Measurements from ENCODE around the gene LMO4. TPM values are rescaled to one million over a fixed set of nuclear protein-coding genes. Genes with fewer than 3 reads are reported as not detected.

Gene LMO4
- total and polyA plus RNA-seq, 10 of the 15 experiments (the other 5 are each of a cell fraction or from before 2014, with no cell fraction given), result 3.8 to 76.6 (median 20.7) TPM

- no peak for TF ChIP-seq IKZF1 (conservative IDR thresholded peaks at IDR 0.05)
Measured at GRCh38 chr1:87392248-87393192, 63.8 kb downstream of the LMO4 start (continued).

- in situ Hi-C loops (cut with MboI) (no loop called here), intact Hi-C loops (cut with micrococcal nuclease; ENCODE audit: unreplicated experiment) (no loop called here)
- CTCF ChIA-PET, result no interaction called here
- Histone ChIP-seq H4K20me1 (ENCODE audit: control insufficient read depth, insufficient read depth) (no peaks in the 10 kb centered on the region), H3K27me3 (replicated peaks in 1 of 2; ENCODE audit: control insufficient read depth in 2 of 2, insufficient read depth in 2 of 2, low read length in 1 of 2) (no peaks in the 10 kb centered on the region), H3K4me2 (ENCODE audit: control insufficient read depth, insufficient read depth) (peak overlapping the region; percentile 51), H3K36me3 (ENCODE audit: control insufficient read depth in 2 of 2, insufficient read depth in 2 of 2, low read length in 1 of 2) (no peaks in the 10 kb centered on the region), H3K9ac (ENCODE audit: control insufficient read depth, insufficient read depth, low read length) (no peak overlapping the region), H3K4me1 (ENCODE audit: control insufficient read depth, insufficient read depth, low read length) (peaks cover 15% of the 10 kb centered on the region), H3K27ac (ENCODE audit: control insufficient read depth, insufficient read depth) (no peak overlapping the region), H3K79me2 (ENCODE audit: control insufficient read depth, insufficient read depth, low read length) (no peaks in the 10 kb centered on the region), H3K9me3 (replicated peaks; ENCODE audit: control insufficient read depth, insufficient read depth, low read length) (no peaks in the 10 kb centered on the region), H3K4me3 (no peak overlapping the region), H2AFZ (ENCODE audit: control insufficient read depth, low read depth, low read length) (no peak overlapping the region; the same call in 1 of the 2 replicates)
- POLR2A ChIA-PET, result no interaction called here
- TF ChIP-seq RELA (IDR thresholded peaks at IDR 0.05; ENCODE audit: borderline replicate concordance, partially characterized antibody), result no peak
- TF ChIP-seq ZSCAN29 (IDR thresholded peaks at IDR 0.05), result no peak
- TF ChIP-seq RUNX3 (IDR thresholded peaks at IDR 0.05; ENCODE audit: low read length), result peak; percentile 40
- TF ChIP-seq POU2F2 (IDR thresholded peaks at IDR 0.05; ENCODE audit: borderline replicate concordance, low read depth, low read length), result 0 out of 3 replicates have a peak, but pooled peaks have one; percentile 41
- TF ChIP-seq SKIL (IDR thresholded peaks at IDR 0.05; ENCODE audit: low read depth, poor library complexity, severe bottlenecking), result no peak
- SMC1A ChIA-PET (ENCODE audit: uncharacterized antibody, unreplicated experiment), result no interaction called here
- RAD21 ChIA-PET (ENCODE audit: unreplicated experiment), result no interaction called here
- no TSS peak for BruUV-seq (replicated peaks)
- no peak for FAIRE-seq
- WGBS (ENCODE audit: insufficient coverage, insufficient replicate concordance, low lambda C conversion rate, missing lambda C conversion rate), result 40% methylated on average over 3 of the region's 3 CpGs
- ATAC-seq, result no peak
- DNase-seq (ENCODE audit: low read depth, low spot score), result no peak
Measured at GRCh38 chr1:87393445-87394085, 64.9 kb downstream of the LMO4 start.
